C4-2B (cell line): ENCODE data around the gene SEMA6A.

Experiments used
- H3K27ac ChIP-seq: fragments of 450-650 bp; 2 replicates; pipeline ENCODE4 v1.5.1; 2017
- CTCF ChIP-seq: fragments of 450-650 bp; conservative IDR thresholded peaks from 2 replicates; pipeline ENCODE4 v1.5.1; 2017; ENCODE audit warnings: mild to moderate bottlenecking
- ZFX ChIP-seq: fragments of 450-650 bp; IDR thresholded peaks from 2 replicates; pipeline ENCODE4 v1.6.1; 2017

SEMA6A gene

GRCh38 chr5:116410336-116410890 lies 164.2 kb downstream of the SEMA6A start:
- H3K27ac ChIP-seq: no peak overlapping the region
- TF ChIP-seq ZFX: no peak
- TF ChIP-seq CTCF: no peak

GRCh38 chr5:116409591-116410296 lies 164.9 kb downstream of the SEMA6A start:
- no peak for TF ChIP-seq CTCF
- no peak for TF ChIP-seq ZFX
- no peak overlapping the region for H3K27ac ChIP-seq

GRCh38 chr5:116406306-116407041 lies 168.1 kb downstream of the SEMA6A start:
- TF ChIP-seq CTCF: no peak
- no peak for TF ChIP-seq ZFX

GRCh38 chr5:116404792-116405191 lies 169.8 kb downstream of the SEMA6A start:
- H3K27ac ChIP-seq: no peak overlapping the region
- TF ChIP-seq ZFX: no peak
- TF ChIP-seq CTCF: no peak

More at GRCh38 chr5:116406306-116407041, 168.1 kb downstream of the SEMA6A start:
- no peak overlapping the region for H3K27ac ChIP-seq

GRCh38 chr5:116404016-116404415 lies 170.6 kb downstream of the SEMA6A start:
- no peak for TF ChIP-seq ZFX
- TF ChIP-seq CTCF: no peak

GRCh38 chr5:116402235-116402634 lies 172.4 kb downstream of the SEMA6A start:
- TF ChIP-seq CTCF: no peak
- TF ChIP-seq ZFX: no peak
- no peak overlapping the region for H3K27ac ChIP-seq

More at GRCh38 chr5:116404016-116404415, 170.6 kb downstream of the SEMA6A start:
- no peak overlapping the region for H3K27ac ChIP-seq

- no peak overlapping the region for H3K27ac ChIP-seq
- TF ChIP-seq CTCF (no peak), ZFX (no peak)
Measured at GRCh38 chr5:116401576-116401975, 173.0 kb downstream of the SEMA6A start.
